GM20000 (cell line): ENCODE results near the gene CLDN1.

ENCODE experiments used
- DNase-seq: peaks from one replicate; pipeline ENCODE4 v3.0.0; 2012; ENCODE audit warnings: low spot score
- CTCF ChIP-seq: IDR thresholded peaks from 2 replicates; pipeline ENCODE4 v1.5.1; 2012; ENCODE audit warnings: mild to moderate bottlenecking, control low read depth; ENCODE audit errors: extremely low read depth, missing control alignments

CLDN1 gene

GRCh38 chr3:190306513-190307163 lies 15.6 kb downstream of the CLDN1 start:
- TF ChIP-seq CTCF, result no peak
- no peak for DNase-seq

GRCh38 chr3:190306026-190306425 lies 16.2 kb downstream of the CLDN1 start:
- TF ChIP-seq CTCF, result no peak
- DNase-seq, result no peak

- no peak for TF ChIP-seq CTCF
- no peak for DNase-seq
Measured at GRCh38 chr3:190305406-190305805, 16.8 kb downstream of the CLDN1 start.

GRCh38 chr3:190303884-190304283 lies 18.4 kb downstream of the CLDN1 start:
- no peak for DNase-seq
- no peak for TF ChIP-seq CTCF

GRCh38 chr3:190302212-190302867 lies 19.9 kb downstream of the CLDN1 start:
- DNase-seq, result no peak

GRCh38 chr3:190301591-190301990 lies 20.7 kb downstream of the CLDN1 start:
- DNase-seq, result no peak

More at GRCh38 chr3:190302212-190302867, 19.9 kb downstream of the CLDN1 start:
- TF ChIP-seq CTCF, result no peak

More at GRCh38 chr3:190301591-190301990, 20.7 kb downstream of the CLDN1 start:
- TF ChIP-seq CTCF, result no peak
